Measurements from ENCODE around the gene TRPC5OS. TPM values are rescaled to one million over a fixed set of nuclear protein-coding genes. Genes with fewer than 3 reads are reported as not detected.
A peak's percentile ranks its signal among the peaks of the same experiment; 100 is the strongest.

Gene TRPC5OS
- total and polyA plus RNA-seq, 2 of the 8 experiments (the other 6 are each of a cell fraction or from before 2014, with no cell fraction given), result not detected

GRCh38 chrX:111854556-111855490 is 21.2 kb upstream of the TRPC5OS start:
- Histone ChIP-seq H2BK5ac (ENCODE audit: low read depth, low read length) (no peak overlapping the region), H2BK20ac (ENCODE audit: low read length) (no peak overlapping the region), H3K4me3 (ENCODE audit: extremely low read depth in 1 of 4, insufficient read depth in 2 of 4, low read depth in 3 of 4, low read length in 4 of 4) (no peak overlapping the region), H2BK120ac (replicated peaks; ENCODE audit: low read depth, low read length) (no peak overlapping the region), H3K23me2 (ENCODE audit: low read depth, low read length) (no peaks in the 10 kb centered on the region; the same call in 1 of the 2 replicates), H3K9ac (replicated peaks in 1 of 4; ENCODE audit: extremely low read depth in 1 of 4, low read depth in 3 of 4, low read length in 3 of 4) (no peak overlapping the region), H3K79me1 (ENCODE audit: low read depth, low read length) (no peaks in the 10 kb centered on the region), H3K36me3 (ENCODE audit: control insufficient read depth in 2 of 4, insufficient read depth in 4 of 4, low read length in 3 of 4) (no peaks in the 10 kb centered on the region), H3K4ac (replicated peaks; ENCODE audit: insufficient read length, low read depth, low read length) (no peak overlapping the region), H3K27ac (ENCODE audit: low read depth, low read length) (no peak overlapping the region), H4K20me1 (replicated peaks in 1 of 2; ENCODE audit: control insufficient read depth in 1 of 2, insufficient read depth in 2 of 2, low read length in 2 of 2) (no peaks in the 10 kb centered on the region), H3K9me3 (ENCODE audit: insufficient read depth in 2 of 2, low read depth in 1 of 2, low read length in 1 of 2) (no peaks in the 10 kb centered on the region), H3K23ac (ENCODE audit: insufficient read length) (no peak overlapping the region), H3K56ac (replicated peaks; ENCODE audit: insufficient read length, low read depth, low read length) (no peak overlapping the region), H3K4me1 (replicated peaks in 1 of 4; ENCODE audit: control insufficient read depth in 3 of 4, insufficient read depth in 4 of 4, low read length in 3 of 4) (no peaks in the 10 kb centered on the region), H3K79me2 (ENCODE audit: control insufficient read depth in 1 of 2, insufficient read depth in 2 of 2, low read length in 2 of 2) (no peaks in the 10 kb centered on the region), H4K91ac (replicated peaks; ENCODE audit: insufficient read length, low read length) (no peak overlapping the region), H2BK15ac (ENCODE audit: low read length) (no peak overlapping the region), H2AFZ (ENCODE audit: low read length) (no peak overlapping the region), H3K14ac (ENCODE audit: insufficient read length) (no peak overlapping the region), H4K8ac (ENCODE audit: extremely low read depth, insufficient read depth, low read length) (no peak overlapping the region), H3K27me3 (replicated peaks in 1 of 4; ENCODE audit: control insufficient read depth in 3 of 4, extremely low read depth in 1 of 4, insufficient read depth in 3 of 4, low read length in 3 of 4) (no peaks in the 10 kb centered on the region), H2BK12ac (ENCODE audit: low read depth, low read length) (no peak overlapping the region), H2AK5ac (ENCODE audit: low read depth, low read length) (no peak overlapping the region), H3K4me2 (ENCODE audit: insufficient read depth in 1 of 2, low read depth in 2 of 2, low read length in 2 of 2) (no peak overlapping the region), H4K5ac (ENCODE audit: insufficient read length, low read depth, low read length) (no peak overlapping the region), H3K18ac (ENCODE audit: extremely low read depth, low read length) (no peak overlapping the region)
- CTCF ChIA-PET (ENCODE audit: partially characterized antibody), result interaction anchor here (0.6 to 1.4 kb wide), 4 partner anchors 8 to 192 kb away, joined by 3 to 4 read pairs (median 4); no protein-coding TSS in a partner anchor
- no peak for DNase-seq (ENCODE audit: low read depth in 1 of 2, low spot score in 2 of 2)
- POLR2A ChIA-PET (ENCODE audit: partially characterized antibody), result no interaction called here
- WGBS, 2 experiments (ENCODE audit: extremely low coverage in 1 of 2, insufficient coverage in 1 of 2, insufficient read length in 1 of 2, insufficient replicate concordance in 2 of 2, low coverage in 1 of 2, low lambda C conversion rate in 2 of 2, missing lambda C conversion rate in 1 of 2), result 100% methylated on average over 4 of the region's 4 CpGs; no CpG with 5 or more reads in 1 of the 2 experiments
- TF ChIP-seq SP2 (IDR thresholded peaks at IDR 0.05; ENCODE audit: low read length) (no peak), YY1 (IDR thresholded peaks at IDR 0.05; ENCODE audit: low read depth, low read length) (peak; percentile 51; the same call in 1 of the 2 replicates), CTBP2 (IDR thresholded peaks at IDR 0.05; ENCODE audit: borderline replicate concordance, insufficient read depth, insufficient read length, low read length) (no peak), BACH1 (IDR thresholded peaks at IDR 0.05; ENCODE audit: low read length) (no peak), USF2 (IDR thresholded peaks at IDR 0.05; ENCODE audit: low read length) (peak; percentile 72; the same call in 1 of the 2 replicates), KDM1A (IDR thresholded peaks at IDR 0.05; ENCODE audit: borderline replicate concordance, low read length) (no peak), SIX5 (IDR thresholded peaks at IDR 0.05; ENCODE audit: low read depth, low read length) (peak; percentile 46; the same call in 1 of the 2 replicates)
- peak; percentile 91 for FAIRE-seq
